Thyroid gland (tissue), 4 donors: Measurements from ENCODE around the gene ZNF554.

Source experiments
- CTCF ChIP-seq, 6 experiments: fragments of 200-600 bp in 3 of 6; fragments of 450-650 bp in 3 of 6; sonication (generic) in 3 of 6; IDR thresholded peaks; one replicate each; pipeline ENCODE4 v1.5.1; 2016 to 2019; ENCODE audit warnings: antibody characterized with exemption in 6 of 6, mild to moderate bottlenecking in 2 of 6, inconsistent platforms in 1 of 6, moderate library complexity in 1 of 6
- POLR2A ChIP-seq, 2 donors: fragments of 450-650 bp; IDR thresholded peaks; one replicate each; pipeline ENCODE4 v1.6.1; 2017; ENCODE audit warnings: antibody characterized with exemption in 2 of 2, mild to moderate bottlenecking in 2 of 2, moderate library complexity in 1 of 2

- TF ChIP-seq CTCF (IDR thresholded peaks at IDR 0.05) (no peak), POLR2A (IDR thresholded peaks at IDR 0.05) (no peak)
Observed at GRCh38 chr19:2846180-2846894, 26.7 kb downstream of the ZNF554 start.
